Activated T-cell treated with anti-CD3 and anti-CD28 coated beads for 1 hour (primary cell): ENCODE results near the gene RELB.

Experiments used
- DNase-seq: peaks from one replicate; pipeline ENCODE4 v3.0.0-alpha.2; 2020; ENCODE audit warnings: low read depth

RELB gene

DNA sequence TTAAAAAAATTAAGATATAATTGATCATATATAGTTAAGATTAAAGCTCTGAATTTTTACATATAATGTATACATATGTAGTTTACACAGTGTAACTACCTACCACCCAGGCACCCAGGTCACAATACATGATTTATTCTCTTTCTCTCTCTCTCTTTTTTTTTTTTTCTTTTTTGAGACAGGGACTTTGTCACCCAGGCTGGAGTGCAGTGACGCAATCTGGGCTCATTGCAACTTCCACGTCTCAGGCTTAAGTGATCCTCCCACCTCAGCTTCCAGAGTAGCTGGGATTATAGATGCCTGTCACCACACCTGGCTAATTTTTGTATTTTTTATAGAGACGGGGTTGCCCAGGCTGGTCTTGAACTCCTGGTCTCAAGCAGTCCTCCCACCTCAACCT lies 18.8 kb downstream of the RELB start:
- DNase-seq, result no peak

DNA sequence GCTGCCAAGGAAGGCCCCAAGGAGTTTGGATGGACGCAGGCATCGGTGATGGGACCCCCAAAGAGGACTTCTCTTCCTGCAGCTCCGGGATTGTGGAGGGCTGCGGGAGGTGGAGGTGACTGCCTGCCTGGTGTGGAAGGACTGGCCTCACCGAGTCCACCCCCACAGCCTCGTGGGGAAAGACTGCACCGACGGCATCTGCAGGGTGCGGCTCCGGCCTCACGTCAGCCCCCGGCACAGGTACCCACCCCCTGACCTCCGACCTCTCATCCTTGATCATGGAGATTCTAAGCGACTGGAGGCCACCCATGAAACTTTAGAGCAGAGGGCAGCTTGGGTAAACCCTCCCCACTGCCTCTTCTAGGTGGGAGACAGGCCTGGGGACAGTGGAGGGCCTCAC lies 20.7 kb downstream of the RELB start:
- DNase-seq, result no peak

DNA sequence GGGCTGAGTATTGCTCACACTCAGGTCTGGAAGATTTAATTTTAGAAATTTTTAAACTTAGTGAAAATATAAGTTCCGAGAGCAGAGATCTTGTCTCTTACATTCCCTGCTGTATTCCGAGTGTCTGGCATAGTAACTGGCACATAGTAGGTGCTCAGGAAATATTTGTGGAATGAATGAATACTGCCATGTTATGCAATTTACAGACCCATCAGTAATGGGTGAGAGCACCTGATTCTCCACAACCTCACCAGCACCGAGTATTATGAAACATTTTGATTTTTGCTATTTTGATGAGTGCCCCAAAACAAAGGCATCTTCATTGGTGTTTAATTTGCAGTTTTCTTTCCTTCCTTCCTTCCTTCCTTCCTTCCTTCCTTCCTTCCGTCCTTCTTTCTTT lies 21.8 kb downstream of the RELB start:
- DNase-seq, result no peak

DNA sequence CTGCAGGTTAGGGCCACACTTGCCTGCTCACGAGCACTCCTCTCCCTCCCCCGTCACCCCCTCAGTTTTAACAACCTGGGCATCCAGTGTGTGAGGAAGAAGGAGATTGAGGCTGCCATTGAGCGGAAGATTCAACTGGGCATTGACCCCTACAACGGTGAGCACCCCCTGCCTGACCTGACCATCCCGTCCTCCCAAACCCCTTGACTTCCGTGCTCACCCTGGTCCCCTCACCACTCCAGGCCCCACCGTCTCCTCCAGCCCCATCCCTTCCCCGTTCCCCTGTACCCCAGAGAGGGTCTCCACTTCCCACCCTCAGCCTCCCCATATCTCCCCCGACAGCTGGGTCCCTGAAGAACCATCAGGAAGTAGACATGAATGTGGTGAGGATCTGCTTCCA lies 24.0 kb downstream of the RELB start:
- no peak for DNase-seq

DNA sequence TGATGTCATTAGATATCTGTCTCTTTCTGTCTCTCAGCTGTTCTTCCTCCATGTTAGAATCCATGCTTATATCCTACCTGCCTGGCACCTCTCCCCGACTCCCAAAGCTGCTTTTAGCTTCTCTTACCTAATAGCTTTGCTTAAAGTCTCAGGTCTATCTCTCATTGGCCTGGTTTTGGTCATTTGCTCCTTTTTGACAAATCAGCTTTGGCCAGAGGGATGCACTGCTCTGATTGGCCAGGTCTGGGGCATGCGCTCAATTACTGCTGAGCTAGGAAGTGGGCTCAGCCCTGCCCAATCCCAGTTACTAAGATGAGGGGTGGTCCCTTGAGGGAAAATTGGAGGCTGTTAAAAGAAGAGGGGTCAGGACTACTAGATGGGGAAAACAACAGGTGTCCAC lies 26.1 kb downstream of the RELB start:
- no peak for DNase-seq

DNA sequence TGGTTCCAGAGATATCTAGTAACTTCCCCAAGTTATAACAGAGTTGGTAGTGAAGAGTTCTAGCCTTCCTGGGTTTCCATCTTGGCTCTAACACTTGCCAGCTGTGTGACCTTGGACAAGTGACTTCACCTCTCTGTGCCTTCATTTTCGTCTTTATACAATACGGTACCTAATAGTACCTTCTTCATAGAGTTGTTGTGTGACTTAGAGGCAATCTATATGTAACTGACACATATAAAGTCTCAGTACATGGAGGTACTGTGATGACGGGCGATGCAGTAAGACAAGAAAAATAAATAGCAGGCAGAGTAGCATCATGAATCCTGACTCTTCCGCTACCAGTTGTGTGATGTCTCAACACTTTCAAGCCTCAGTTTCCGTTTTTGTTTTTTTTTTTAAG lies 29.6 kb downstream of the RELB start:
- no peak for DNase-seq

DNA sequence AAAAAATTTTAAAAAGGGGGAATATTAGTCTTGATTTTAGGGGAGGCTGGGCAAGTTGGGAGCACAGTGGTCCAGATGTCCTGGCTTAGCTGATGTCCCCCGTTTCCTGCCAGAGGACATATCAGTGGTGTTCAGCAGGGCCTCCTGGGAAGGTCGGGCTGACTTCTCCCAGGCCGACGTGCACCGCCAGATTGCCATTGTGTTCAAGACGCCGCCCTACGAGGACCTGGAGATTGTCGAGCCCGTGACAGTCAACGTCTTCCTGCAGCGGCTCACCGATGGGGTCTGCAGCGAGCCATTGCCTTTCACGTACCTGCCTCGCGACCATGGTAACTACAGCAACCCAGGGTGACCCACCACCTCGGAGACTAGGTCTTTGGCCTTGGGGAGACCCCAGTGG lies 31.2 kb downstream of the RELB start:
- no peak for DNase-seq

DNA sequence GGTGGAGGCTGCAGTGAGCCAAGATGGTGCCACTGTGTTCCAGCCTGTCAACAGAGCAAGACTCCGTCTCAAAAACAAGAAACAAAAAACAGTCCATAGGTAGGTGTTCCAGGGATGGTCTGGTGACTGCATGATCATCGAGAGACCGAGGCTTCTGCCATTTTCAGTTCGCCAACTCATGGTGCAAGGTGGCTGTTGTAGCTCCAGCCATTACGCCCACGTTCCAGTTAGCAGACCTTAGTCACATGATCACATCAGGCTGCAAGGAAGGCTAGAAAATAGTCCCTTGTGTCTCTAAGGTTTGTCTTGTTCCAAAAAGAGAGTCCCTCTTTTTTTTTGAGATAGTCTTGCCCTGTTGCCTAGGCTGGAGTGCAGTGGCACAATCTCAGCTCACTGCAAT lies 34.5 kb downstream of the RELB start:
- no peak for DNase-seq

DNA sequence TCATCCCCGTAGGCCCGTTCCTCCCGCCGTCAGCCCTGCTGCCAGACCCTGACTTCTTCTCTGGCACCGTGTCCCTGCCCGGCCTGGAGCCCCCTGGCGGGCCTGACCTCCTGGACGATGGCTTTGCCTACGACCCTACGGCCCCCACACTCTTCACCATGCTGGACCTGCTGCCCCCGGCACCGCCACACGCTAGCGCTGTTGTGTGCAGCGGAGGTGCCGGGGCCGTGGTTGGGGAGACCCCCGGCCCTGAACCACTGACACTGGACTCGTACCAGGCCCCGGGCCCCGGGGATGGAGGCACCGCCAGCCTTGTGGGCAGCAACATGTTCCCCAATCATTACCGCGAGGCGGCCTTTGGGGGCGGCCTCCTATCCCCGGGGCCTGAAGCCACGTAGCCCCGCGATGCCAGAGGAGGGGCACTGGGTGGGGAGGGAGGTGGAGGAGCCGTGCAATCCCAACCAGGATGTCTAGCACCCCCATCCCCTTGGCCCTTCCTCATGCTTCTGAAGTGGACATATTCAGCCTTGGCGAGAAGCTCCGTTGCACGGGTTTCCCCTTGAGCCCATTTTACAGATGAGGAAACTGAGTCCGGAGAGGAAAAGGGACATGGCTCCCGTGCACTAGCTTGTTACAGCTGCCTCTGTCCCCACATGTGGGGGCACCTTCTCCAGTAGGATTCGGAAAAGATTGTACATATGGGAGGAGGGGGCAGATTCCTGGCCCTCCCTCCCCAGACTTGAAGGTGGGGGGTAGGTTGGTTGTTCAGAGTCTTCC lies 36.3 kb downstream of the RELB start:
- DNase-seq, result no peak

DNA sequence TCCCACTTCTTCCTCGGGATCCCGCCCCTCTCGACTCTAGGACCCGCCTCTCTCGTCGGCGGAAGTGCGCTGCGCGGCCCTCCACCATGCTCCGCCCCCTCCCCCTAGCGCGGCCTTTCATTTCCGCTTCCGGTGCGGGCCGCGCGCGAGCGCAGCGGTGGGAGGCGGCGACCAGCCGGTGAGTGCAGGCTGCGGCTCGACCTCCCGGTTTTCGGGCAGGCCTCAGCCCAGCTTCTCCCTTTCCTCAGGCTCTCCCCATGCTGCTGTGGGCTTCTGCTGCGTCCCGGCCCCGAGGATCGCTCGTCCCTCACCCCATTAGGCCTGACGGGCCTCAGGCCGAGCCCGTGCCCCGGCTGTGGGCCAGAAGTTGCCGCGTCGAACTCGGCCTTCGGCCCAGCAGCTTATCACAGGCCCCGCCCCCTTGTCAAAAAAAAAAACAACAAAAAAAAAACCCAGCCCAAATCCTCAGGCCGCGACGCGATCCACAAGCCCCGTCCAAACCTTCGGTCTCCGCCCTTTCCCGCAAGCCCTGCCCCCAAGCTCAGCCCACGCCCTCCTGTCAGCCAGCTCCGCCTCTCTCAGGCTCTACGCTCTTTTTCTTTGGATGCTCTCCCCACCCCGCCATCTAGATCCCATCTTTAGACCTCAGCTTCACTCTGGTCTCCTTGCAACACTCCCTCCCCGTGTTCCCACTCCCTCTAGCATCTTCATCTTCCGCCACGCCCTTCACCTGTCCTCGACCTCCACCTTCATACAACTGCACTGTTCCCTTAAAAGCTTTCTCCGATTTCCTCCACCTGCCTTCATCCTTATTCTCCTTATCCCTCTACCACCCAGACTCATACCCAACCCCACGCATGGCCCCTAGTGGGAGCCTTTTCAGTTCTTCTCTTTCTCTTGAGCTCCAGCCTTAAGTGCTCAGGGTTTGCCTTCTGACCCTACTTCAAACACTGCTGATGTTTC lies 37.9 kb downstream of the RELB start, which contains the start of gene CLASRP:
TSS of gene CLASRP (plus strand) at position 115 of the 963 bp plus-strand sequence. CDS start 1,168 bp downstream, outside the sequence.
- DNase-seq, result peak; percentile 87

DNA sequence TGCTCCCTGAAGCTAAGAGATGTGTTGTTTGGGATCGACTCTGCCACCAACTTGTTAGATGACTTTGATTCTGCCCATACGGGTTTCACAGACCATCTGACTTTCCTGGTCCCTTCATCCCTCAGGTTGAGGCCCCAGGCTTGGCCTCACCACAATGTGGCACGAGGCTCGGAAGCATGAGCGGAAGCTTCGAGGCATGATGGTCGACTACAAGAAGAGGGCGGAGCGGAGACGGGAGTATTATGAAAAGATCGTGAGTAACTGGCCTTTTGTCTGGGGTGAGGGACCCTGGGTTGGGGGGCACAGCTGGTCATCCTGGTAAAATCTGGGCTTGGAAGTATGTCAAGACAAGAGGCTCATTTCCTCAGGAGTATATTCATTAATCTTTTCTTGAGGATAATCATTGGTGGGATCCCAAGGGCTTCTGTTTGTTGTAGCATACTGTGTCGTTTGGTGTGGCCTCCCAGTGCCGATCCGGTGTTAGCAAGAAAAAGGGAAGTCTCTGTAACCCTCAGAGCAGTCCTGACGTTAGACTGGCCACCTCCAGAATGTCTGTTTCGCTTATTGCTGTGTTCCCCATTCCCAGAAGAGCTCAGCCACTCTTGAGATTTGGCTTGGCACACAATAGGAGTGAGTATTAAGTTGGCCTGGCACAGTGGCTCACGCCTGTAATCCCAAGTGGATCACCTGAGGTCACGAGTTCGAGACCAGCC lies 39.0 kb downstream of the RELB start:
- DNase-seq, result no peak

DNA sequence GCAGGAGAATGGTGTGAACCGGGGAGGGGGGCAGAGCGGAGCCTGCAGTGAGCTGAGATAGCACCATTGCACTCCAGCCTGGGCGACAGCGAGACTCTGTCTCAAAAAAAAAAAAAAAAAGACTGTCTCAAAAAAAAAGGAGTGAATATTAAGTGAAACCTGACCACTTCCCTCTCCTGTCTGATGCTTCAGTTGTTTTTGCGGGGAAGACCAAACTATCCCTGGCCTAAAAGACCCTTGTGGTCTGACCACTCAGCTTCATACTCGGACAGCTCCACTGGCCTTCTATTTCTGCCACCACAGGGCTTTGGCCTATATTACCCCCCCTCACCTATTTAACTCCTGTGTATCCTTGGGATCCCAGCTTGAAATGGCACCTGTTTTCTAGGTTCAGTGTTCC lies 39.9 kb downstream of the RELB start:
- DNase-seq, result no peak

DNA sequence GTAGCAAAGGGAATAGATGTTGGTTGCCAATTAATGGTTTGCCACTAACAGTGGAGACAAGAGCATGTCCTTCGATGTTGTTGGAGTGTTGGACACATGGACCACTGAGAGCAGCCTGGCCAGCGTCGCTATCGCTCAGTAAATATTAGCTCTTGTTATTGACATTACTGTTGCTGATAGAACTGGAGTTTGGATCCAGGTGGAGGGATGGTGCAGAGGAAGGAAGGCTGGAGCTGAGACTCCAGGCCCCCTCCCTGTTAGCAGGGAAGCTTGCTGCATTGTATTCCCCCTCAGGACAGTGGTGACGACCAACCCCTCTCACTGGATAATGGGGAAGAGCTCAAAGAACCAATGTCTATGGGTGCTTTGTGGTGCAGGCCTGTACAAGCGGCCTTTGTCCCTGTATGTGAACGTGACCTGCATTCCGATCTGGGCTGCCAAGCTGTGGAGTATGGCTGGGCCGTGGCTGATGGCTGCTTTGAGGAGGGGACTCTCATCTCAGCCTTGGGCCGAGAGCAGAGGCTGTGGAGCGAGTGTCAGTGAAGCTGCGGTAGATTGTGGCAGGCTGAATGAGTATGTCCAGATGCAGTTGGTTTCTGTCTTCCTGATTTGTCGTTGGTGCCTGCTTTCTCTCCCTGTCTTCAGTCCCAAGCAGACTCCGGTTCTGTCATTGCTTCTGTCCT lies 44.5 kb downstream of the RELB start:
- DNase-seq, result no peak

DNA sequence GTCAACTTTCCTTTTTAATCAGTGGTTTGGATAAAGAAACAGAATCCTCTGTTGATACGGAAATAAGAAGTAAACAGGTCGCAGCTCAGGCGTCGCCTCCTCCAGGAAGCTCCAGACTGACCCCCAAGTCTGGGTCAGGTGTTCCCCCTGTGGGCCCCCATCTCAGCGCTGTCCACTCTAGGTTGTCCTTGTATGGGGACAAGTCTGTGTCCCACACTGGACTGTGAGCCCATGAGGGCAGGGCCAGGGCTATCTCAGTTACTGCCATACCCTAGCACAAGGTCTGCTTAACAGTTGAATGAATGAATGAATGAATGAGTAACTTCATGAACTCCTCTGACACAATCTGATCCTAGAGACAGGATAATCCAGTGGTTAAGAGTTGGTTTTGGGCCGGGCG lies 45.1 kb downstream of the RELB start:
- no peak for DNase-seq

DNA sequence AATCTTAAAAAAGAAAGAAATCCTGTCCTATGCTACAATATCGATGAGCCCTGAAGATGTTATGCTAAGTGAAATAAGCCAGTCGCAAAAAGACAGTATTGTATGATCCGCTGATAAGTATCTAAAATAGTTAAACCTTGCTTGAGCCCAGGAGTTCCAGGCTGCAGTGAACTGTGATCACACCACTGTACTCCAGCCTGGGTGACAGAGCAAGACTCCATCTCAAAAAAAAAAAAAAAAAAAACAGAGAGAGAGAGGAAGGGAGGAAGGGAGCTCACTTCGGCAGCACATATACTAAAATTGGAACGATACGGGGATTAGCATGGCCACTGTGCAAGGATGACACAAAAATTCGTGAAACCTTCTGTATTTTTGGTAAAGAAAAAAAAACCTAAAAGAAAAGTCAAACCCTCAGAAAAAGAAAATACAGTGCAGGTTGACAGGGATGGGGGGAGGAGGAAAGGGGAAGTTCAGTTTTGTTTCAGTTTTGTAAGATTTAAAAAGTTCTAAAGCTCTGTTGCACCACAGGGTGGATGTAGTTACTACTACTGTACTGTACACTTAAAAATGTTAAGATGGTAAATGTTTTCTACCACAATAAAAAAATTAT lies 46.0 kb downstream of the RELB start:
- no peak for DNase-seq

DNA sequence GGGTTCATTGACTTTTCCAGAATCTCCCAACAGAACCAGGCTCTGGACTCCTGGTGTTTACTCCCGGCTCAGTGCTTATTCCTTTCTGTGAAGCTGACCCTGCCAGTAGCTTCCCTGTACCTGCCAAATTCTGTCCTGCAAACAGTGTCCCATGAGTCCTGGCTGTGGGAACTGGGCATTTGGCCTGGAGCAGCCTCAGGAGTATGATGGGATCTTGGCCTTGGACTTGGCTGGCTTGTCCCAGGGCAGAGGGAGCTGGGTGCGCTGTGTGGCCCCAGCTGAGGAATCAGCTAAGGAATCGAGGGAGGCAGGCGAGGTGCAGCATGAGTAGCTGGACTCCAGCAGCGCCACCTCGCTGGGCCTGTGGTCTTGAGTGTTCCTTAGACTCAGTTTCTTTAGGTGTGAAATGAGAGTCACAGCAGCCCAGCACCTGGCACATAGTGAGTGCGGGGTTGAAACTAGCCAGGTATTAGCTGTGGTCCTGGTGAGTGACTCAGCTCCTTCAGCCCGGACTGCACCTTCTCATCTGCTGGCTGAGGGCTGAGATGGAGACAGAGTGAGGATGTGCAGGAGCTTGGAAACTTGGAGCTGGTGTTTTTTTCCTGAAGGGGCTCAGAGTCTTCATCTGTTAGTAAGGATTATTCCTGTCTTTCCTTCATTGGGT lies 47.9 kb downstream of the RELB start:
- DNase-seq, result no peak

DNA sequence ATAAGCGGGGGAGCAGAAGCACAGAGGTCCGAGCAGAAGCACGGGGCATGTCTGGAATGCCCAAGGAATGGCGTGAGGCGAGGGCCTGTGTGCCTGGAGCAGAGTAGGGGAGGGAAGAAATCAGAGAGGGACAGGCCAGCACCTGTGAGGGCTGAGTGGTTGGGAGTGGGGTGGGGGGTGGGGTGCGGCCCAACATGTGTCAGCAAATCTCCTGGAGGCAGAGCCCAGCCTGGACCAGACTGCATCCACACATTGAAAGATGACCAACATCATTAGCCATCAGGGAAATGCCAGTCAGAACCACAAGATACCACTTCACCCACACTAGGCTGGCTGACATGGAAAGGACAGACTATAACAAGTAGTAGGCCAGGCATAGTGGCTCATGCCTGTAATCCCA lies 48.8 kb downstream of the RELB start:
- DNase-seq, result no peak

DNA sequence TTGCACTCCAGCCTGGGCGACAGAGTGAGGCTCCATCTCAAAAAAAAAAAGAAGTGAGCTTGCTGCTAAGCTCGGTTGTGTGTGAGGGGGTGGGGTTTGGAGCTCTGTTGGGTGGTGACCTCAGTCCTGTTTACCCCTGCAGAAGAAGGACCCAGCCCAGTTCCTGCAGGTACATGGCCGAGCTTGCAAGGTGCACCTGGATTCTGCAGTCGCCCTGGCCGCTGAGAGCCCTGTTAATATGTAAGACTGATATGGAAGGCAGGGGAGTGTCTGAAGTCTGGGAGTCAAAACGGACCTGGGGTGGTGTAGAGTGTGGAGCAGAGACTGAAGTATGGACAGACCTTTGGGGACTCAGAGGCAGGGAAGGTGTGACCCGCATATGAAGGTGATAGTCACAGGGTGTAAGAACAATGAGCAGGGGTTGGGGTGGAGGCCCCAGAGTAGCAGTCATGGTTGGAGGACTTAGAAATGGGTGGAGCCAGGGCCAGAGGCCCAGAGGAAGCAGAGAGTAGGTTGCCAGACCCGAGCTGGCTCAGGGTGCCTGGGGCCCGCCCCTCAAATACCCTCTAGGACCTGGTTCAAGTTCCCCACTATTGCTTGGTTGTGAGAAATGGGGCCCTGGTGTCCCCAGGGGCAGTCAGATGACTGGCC lies 50.8 kb downstream of the RELB start:
- no peak for DNase-seq

DNA sequence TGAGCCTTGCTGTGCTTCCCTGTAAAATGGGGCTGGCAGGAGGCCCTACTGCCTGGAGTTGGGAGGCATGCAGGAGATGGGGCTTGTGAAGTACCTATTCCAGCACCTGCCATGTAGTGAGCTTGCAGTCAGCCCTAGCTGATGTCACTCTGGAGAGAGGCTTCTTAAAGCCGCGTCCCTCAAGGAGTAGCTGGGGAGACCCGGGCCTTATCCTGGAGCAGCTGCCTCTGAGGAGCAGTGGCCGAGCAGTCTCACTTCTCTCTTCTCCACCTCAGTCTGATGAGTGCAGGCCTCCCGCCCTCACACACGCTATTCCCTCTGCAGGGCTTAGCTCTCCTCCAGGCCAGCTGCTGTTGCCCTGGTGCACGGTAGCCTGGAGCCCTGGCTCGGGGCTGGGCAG lies 55.6 kb downstream of the RELB start:
- DNase-seq, result no peak

DNA sequence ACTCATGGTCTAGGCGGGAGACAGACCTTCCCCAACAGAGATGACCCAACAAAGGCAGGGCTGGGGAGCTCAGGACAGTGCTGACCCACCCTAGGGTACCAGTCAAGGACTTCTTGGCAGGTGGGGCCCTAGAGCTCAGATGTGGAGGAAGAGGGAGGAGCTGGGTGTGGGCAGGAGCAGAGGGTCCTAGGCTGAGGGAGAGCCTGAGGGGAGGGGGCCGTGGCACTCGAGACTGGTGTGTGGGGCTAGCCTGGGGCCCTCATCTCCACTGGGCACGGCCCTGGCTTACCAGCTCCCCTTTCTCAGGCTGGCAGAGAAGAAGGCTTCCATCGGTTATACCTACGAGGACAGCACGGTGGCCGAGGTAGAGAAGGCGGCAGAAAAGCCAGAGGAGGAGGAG lies 56.2 kb downstream of the RELB start:
- no peak for DNase-seq
